ENCODE measurements around the gene SLC25A33.
"Not testable (repeated sequence)": the region's sequence is repeated elsewhere in the genome, so short reads cannot be mapped to it uniquely, and the experiment has no call there.

SLC25A33 gene

GRCh38 chr1:9539165-9539828 lies at the start of gene SLC25A33:
SLC25A33 (plus strand) TSS chr1:9539465; CDS start chr1:9539692, 227 bp downstream.
- DNase-seq (ENCODE audit: low spot score), result peak; percentile 87

- DNase-seq (ENCODE audit: low spot score), result peak; percentile 72
These were observed 48.5 kb upstream of the SLC25A33 start for GRCh38 chr1:9490605-9491339.

- DNase-seq (ENCODE audit: low spot score), result no peak
These were observed 45.9 kb upstream of the SLC25A33 start for GRCh38 chr1:9493326-9493725.

GRCh38 chr1:9494936-9495758 lies 44.1 kb upstream of the SLC25A33 start:
- DNase-seq (ENCODE audit: low spot score), result peak; percentile 22

- no peak for DNase-seq (ENCODE audit: low spot score)
These were observed 43.4 kb upstream of the SLC25A33 start for GRCh38 chr1:9495854-9496374.

GRCh38 chr1:9500756-9501754 lies 38.2 kb upstream of the SLC25A33 start:
- no peak for DNase-seq (ENCODE audit: low spot score)

- DNase-seq (ENCODE audit: low spot score), result no peak
These were observed 36.1 kb upstream of the SLC25A33 start for GRCh38 chr1:9503001-9503675.

- DNase-seq (ENCODE audit: low spot score), result no peak
These were observed 34.1 kb upstream of the SLC25A33 start for GRCh38 chr1:9505143-9505542.

GRCh38 chr1:9506901-9507300 lies 32.4 kb upstream of the SLC25A33 start:
- no peak for DNase-seq (ENCODE audit: low spot score)

- no peak for DNase-seq (ENCODE audit: low spot score)
These were observed 29.1 kb upstream of the SLC25A33 start for GRCh38 chr1:9510130-9510529.

- not testable (repeated sequence) for DNase-seq (ENCODE audit: low spot score)
These were observed 23.7 kb upstream of the SLC25A33 start for GRCh38 chr1:9515550-9515949.

GRCh38 chr1:9518454-9518998 lies 20.7 kb upstream of the SLC25A33 start:
- no peak for DNase-seq (ENCODE audit: low spot score)

- DNase-seq (ENCODE audit: low spot score), result no peak
These were observed 18.9 kb upstream of the SLC25A33 start for GRCh38 chr1:9520411-9520810.

- no peak for DNase-seq (ENCODE audit: low spot score)
These were observed 10.1 kb upstream of the SLC25A33 start for GRCh38 chr1:9529190-9529589.

- DNase-seq (ENCODE audit: low spot score), result no peak
These were observed 8.9 kb upstream of the SLC25A33 start for GRCh38 chr1:9530320-9530719.

GRCh38 chr1:9534953-9535352 lies 4.3 kb upstream of the SLC25A33 start:
- no peak for DNase-seq (ENCODE audit: low spot score)

- no peak for DNase-seq (ENCODE audit: low spot score)
These were observed 3.0 kb upstream of the SLC25A33 start for GRCh38 chr1:9536301-9536700.

- no peak for DNase-seq (ENCODE audit: low spot score)
These were observed 1.2 kb upstream of the SLC25A33 start for GRCh38 chr1:9537863-9538668.

- DNase-seq (ENCODE audit: low spot score), result no peak
These were observed 548 bp upstream of the SLC25A33 start for GRCh38 chr1:9538669-9539164.

Measured in cerebellar cortex (tissue), 1 donor.